ENCODE data around the gene NOC2L.

- TF ChIP-seq CTCF (IDR thresholded peaks at IDR 0.05; ENCODE audit: extremely low read depth in 1 of 2, insufficient read depth in 1 of 2, low read depth in 1 of 2, low read length in 2 of 2) (no peak), EZH2 (IDR thresholded peaks at IDR 0.05; ENCODE audit: borderline replicate concordance, low read depth, low read length, severe bottlenecking) (no peak), FOS (IDR thresholded peaks at IDR 0.05; ENCODE audit: borderline replicate concordance, insufficient read depth, low read length) (no peak)
These were observed 21.5 kb downstream of the NOC2L start for GRCh38 chr1:937521-937920.

All from endothelial cell of umbilical vein (primary cell).